ENCODE measurements around the gene AGPAT3.

The AGPAT3 gene

DNA sequence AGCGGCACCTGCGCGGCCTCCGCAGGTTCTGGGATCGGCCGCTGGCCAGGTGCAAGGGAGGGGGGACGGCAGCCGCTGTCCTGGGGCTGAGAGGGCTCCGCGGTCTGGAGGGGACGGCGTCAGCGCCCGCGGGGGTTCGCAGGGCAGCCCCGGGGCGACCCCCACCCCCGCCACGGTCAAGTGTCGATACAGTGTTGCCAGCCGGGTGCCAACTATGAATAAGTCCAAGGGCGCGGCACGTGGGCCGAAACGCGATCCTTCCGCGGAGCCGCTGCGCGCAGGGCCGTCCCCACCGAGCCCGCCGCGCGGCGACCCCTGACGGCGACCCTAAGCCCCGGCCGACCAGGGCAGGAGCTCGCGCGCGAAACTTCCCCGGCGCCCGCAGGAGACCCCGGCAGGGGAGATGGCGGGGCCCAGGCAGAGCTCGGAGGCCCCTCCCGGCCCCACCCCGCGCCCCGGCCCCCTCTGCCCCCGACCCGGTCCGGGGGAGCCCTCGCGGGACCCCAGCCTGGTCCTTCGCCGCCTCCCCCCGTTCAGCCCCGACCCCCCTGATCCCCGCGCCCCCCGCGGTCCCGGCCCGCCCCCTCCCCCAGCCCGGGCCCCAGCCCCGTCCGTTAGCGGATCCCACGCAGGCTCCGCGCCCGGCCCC lies 586 bp upstream of the AGPAT3 start:
- no peak for DNase-seq (ENCODE audit: low read depth, low spot score)

DNA sequence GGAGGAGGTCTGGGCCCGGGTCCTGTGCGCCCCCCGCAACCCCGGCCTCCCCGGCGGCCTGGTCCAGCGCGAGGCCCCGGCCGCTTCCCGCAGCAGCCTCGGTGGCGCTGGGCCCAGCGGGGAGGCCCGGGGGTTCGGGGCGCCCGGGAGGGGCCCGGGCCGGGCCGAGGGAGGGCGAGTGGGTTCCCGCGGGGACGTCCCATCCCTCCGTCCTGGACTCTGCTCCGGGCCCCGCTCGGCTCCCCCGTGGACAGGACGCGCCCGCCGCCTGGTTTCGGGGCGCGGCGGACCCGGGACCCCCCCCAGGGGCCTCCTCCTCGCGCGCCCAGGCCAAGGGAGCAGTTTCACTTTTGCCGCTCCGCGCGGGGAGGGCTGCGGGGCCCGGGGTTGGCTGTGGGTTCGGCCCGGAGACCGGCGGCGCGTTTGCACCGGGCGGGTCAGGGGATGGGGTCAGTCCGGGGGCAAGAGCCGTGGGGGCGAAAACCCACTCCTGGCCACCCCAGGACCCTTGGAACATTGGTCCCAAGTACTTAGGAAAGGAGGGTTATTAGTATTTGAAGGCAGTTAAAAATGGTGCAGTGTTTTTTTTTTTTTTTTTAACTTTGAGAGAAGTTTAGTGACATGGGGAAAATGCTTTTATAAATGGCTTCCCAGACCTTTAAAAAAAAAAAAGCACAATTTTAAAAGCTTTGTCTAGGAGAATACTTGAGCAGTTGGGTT lies 677 bp downstream of the AGPAT3 start:
- no peak for DNase-seq (ENCODE audit: low read depth, low spot score)

DNA sequence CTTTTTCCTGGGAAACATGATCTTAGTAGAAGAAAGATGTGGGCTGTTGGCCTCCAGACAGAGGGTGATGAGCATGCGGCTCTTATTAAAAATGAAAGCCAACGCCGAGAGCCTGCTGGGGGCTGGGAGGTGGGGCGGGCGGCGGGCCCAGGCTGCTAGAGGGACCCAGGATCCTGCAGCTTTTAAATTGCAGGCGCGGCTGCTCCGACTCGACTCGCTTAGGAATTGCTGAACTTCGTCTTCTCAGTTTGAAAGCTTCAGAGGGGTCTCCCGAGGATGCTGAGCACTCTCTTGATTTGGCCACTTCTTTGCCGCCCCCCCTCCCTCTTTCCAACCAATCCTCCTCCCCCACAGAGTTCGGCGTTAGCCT lies 1.2 kb downstream of the AGPAT3 start:
- no peak for DNase-seq (ENCODE audit: low read depth, low spot score)

DNA sequence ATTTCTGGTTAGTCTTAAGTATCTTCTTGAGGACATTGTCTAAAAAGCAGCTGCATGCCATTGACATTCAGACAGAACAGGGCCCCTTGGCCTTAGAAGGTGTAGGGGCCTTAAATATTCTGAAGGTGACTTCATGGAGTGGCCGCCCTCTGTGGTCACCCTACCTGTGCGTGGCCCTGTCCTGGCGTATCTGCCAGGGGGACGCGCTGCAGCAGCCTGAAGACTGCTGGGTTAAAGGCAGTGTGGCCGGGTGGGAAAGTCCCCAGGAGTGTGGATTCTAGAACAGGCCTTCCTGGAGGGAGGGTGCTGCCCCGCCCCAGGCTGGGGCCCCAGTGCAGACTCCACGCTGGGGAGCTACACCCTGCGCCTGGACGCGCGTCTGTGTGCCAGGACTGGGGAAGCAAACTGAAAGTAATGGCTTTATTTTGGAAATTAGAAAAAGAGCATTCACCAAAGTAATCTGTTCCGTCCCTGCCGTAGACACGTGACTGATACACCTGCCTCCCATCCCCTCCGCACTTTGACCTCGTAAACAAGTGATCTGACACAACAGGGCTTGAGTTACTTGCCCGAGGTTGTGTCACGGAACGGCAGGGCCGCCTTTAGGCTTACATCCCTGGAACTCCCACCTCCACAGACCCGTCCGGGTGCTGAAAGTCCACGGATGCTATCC lies 1.8 kb downstream of the AGPAT3 start:
- peak; percentile 31 for DNase-seq (ENCODE audit: low read depth, low spot score)

DNA sequence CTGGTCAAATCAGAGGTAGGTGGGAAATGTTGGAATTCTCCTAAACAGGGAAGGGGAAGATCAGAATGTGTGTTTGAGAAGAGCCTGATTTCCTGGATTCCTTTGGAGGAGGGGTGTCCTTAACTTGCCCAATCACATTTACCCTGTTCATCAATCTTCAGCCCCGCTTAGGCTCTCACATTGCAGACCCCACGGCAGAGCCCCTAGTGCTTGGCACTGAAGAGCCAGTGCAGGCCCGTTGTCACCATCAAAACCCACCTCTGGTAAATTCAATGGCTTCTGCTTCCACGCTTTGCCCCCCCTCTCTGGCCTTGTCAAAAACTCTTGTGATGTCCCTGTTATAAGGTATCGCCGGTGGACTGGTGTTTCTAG lies 2.3 kb downstream of the AGPAT3 start:
- no peak for DNase-seq (ENCODE audit: low read depth, low spot score)

DNA sequence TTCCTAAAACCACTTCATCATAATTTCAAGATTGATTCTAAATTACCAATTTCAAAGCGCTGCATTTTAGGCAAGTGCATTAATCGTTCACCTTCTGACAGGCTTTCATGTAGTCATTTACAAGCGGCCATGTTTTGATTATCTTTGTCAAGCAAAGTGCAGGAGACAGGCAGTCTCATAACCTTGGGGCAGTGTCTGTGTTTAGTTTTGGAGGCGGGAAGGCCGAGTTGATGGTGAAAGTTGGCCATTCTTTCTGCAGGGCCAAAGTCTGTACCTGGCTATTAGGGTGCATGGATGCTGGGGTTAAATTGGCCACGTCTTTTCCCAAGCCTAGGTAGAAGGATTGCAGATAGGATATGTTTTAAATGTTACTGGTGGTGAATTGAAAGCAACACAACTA lies 2.9 kb downstream of the AGPAT3 start:
- DNase-seq (ENCODE audit: low read depth, low spot score), result no peak

DNA sequence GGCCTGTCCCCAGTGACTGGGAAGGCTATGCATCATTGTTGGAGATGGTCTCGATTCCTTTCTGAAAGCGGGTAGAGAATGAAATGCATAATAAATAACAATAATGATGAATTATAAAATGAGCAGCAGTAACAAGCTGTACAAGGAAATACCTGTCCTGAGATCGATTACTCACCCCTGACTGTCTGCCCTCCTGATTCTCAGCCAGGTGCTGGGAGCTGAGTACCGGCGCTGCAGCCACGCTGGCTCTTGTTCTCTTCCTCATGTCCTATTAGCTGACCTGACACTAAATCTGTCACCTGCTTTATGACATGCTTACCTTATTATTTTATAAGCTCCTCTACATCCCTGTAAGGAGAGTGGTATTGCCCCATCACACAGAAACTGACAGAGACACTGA lies 3.4 kb downstream of the AGPAT3 start:
- DNase-seq (ENCODE audit: low read depth, low spot score), result no peak

DNA sequence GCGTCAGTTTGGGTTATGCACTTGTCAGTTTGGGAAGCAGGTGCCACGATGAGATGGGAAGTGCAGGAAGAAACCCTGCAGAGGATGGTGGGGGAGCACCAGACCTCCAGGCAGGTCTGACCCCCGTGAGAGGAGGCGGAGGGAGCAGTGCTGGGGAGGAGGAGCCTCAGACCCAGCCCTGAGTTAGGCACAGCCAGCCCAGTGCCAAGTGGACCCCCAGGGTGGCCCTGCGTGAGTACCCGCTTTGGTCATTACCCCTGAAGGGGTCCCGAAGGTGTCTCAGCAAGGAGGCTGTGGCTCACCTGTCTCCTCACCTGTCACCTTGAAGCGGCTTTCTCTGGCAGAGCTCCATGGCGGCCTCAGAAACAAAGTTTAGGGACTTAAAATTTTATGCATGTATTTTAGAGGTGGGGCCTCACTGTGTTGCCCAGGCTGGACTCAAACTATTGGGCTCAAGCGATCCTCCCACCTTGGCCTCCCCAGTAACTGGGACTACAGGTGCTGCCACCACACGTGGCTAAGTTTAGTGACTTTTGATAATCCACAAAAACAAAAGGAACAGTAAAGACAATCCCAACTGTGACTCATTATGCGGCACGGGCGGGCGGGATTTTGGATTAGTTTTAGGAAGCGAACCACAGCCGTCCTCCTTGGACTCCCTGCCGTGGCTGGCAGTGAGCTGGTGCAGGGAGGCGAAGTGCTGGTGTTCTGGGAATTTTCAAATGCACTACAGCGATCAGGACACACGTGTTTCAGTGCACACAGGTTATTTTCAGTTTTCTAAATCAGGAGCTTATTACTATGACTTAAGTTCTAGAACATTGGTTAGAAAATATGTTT lies 4.7 kb downstream of the AGPAT3 start:
- DNase-seq (ENCODE audit: low read depth, low spot score), result no peak

DNA sequence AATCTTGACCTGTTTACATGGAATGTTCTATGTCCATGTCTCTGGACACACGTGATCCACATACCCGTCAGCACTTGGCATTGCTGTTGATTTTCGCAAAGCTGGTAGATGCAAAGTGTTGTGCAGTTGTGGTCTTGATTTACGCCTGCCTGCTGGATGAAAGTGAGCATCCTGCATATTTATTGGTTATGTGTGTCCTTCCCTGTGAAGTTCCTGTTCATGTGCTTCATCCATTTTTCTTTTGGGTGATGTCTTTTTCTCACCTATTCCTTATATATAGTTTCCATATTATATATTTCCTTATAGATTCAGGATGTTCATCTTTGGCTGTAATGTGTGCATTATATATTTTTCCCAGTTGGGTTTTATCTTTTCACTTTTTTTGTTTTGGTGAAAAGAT lies 6.5 kb downstream of the AGPAT3 start:
- DNase-seq (ENCODE audit: low read depth, low spot score), result no peak

DNA sequence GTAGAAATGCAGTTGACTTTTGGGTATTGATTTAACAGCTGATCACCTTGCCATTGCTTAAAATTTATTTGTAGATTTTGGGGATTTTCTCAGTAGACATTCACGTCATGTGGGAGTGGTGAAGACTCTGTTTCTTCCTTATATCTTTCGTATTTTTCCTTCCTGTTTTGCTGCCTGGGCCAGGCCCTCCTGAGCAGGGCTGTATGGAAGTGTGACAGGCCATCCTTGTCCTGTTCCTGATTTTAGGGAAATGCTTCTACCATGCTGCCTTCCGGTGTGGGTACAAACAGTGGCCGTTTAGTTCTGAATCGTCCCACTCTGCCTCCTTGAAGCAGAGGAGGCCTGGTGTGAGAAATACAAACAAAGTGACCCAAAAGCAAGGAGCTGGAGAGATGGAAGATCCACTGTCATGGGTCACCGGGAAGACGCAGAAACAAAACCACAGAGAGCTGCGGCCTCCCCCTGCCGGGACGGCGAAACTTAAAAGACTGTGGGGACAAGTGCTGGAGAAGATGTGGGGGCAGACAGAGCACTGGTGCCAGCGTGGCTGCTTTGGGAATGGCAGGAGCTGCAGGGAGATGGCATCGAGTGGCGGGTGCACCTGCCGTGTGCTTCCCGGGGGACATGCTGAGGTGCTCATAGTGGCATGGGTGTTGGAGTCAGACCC lies 7.6 kb downstream of the AGPAT3 start:
- DNase-seq (ENCODE audit: low read depth, low spot score), result no peak

DNA sequence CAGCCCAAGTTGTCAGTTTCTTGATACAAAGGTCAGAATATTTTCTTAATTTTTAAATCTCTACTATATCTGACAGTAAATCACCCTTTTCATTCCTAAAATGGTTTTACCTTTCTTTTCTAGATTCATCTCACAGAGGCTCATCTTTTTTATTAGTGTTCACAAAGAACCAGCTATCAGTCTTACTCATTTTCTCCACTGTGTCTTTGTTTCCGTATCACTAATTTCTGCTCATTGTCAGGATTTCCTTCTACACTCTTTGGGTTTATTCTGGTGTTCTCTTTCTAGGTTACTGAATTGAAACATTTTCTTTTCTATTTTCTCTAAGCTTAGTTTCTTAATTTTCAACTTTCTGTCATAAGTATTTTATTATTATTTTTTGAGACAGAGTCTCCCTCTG lies 8.7 kb downstream of the AGPAT3 start:
- DNase-seq (ENCODE audit: low read depth, low spot score), result no peak

DNA sequence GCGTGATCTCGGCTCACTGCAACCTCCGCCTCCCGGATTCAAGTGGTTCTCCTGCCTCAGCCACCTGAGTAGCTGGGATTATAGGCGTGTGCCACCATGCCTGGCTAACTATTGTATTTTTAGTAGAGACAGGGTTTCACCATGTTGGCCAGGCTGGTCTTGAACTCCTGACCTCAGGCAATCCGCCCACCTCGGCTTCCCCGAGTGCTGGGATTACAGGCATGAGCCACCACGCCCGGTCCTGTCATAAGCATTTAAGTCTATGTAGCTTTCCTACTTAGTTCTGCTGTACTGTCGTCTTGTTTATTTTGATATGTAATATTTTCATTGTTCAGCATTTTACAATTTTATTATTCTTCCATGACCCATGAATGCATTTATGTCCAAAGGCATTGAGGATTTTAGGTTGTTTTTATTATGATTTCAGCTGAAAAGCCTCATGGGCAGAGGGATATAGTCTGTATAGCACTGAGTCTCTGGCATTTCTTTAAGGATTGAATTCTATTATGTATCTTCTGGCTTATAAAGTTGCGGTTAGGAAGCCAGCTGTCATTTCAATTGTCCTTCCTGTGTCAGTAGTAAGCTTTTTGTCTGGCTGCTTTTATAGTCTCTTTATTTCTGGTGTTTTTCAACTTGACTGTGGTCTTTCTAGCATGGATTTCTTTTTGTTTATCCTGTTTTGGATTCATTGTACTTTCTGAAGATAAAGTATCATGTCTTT lies 9.2 kb downstream of the AGPAT3 start:
- DNase-seq (ENCODE audit: low read depth, low spot score), result no peak

DNA sequence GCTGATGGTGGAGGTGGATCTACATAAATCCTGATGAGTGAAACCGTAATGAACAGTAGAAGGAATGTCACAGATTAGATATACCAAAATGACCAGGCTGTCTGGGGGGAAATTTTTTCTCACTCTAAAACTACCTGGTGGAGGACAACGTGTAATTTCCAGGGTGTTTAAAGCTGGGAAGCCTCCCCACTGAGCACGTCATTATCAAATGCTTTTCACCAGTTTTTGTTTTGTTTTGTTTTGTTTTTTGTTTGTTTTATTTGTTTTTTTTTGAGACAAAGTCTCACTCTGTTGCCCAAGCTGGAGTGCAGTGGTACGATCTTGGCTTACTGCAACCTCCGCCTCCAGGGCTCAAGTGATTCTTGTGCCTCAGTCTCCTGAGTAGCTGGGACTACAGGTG lies 11.6 kb downstream of the AGPAT3 start:
- DNase-seq (ENCODE audit: low read depth, low spot score), result no peak

DNA sequence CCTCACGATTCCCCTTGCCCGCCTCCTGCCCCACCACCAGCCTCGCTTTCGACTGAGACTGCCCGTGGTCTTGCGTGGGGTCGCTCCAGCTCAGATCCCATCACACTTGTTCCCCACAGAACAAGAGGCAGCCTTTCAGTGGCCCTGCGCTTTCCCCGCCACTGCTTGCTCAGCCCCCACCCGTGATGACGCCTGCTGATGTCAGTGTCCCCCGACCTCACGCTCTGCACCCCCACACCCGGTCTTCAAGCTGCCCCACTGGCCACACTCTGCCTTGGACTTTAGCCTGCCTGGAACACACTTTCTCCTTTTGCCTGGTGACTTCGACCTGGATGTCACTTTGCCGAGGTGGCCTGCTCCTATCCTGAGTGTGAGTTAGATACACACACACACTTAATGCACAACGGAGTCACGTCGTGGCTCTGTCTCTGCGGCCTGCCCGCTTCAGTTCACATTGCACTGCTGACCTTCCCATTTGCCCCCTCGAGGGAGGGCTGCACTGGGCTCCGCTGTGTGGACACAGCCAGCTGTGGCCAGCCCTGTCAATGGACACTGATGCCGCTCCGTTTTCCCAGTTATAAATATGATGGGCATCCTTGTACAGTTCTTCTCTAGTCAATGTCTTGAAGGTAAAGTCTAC lies 13.0 kb downstream of the AGPAT3 start:
- DNase-seq (ENCODE audit: low read depth, low spot score), result no peak

DNA sequence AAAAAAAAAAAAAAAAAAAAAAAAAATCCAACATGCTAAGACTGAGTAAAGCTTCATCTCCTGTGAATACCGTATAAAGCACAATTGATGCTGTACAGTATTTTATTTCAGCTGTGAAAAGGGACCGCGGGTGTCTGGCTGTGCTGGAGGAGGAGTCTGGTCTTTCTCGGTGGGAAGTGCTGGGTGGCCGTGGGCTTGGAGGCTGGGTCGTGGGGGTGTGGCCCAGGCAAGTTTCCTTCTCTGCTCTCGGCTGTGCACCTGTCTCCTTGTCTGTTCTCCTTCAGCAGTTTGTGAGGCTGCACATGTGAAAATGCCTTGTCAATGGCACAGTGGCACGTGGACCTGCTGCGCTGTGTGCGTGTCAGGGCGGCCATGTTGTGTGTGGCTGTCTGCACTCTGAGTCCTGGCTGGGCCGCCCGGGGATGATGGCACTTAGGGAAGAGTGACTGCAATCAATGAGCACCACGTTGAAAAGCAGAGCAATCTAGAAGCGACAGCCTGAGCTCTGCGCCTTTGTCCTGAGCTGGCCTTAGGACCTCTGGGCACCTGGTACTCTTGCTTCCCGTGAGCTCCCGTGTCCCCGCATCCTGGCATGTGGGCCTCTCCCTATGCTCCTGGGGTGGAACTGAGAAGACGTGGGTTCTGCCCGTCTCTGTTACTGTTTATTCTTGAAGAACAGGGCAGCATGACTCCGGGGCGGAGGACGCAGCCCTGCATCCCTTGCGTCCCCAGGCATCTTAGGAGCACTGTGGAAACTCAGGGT lies 14.5 kb downstream of the AGPAT3 start:
- no peak for DNase-seq (ENCODE audit: low read depth, low spot score)

DNA sequence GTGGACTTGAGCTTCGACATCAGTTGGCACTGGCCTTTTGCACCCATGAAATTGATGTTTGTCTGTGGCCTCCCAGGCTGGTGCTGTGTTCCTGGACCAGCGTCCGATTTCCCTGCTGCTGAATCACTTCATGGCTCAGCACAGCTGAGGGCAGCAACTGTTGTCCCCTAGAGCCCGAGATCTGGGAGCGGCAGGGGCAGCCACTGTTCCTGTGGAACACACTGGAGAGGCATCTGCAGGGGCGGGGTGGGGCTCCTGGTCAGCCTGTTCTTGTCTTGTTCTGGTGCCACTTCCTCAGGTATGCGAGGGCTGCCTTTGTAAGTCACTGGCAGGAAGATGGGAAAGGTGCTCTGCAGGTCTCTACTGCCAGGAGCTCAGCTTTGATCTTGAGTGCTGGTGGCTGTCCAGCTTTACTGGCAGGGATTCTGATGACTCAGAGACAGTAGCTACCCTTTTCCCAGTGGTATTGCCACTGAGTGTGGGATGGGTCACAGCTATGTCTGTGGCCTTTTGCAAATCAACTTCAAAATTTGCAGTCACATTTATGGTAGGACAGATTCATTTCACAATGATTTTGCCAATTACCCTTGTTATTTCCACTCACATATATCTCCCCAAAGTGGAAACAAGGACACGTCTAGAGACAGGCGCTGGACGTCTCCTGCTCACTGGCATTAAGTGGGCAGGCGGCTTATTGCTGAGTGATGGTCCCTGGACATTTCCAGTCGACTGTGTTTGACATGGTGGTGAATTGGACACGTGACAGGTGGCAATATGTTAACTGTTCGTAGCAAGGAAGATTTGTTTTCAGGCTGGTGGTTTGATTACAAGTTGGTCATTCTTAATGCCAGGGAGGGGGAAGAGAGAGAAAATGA lies 15.3 kb downstream of the AGPAT3 start:
- no peak for DNase-seq (ENCODE audit: low read depth, low spot score)

DNA sequence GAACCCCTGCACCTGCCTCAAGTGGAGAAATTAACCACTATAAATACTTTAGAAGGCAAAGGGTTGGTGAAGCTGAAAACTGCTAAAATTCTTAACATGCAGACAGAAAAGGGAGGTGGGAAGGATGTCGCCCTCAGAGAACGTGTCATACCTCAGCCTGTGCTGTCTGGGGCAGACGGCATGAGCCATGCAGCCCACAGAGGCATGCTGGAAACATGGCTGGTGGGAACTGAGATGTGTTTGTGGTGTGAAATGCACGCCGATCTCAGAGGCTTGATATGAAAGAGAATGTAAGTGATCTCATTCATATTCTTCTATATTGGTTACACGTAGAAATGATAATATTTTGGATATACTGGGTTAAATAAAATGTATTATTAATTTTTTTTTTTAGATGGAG lies 16.3 kb downstream of the AGPAT3 start:
- DNase-seq (ENCODE audit: low read depth, low spot score), result no peak

DNA sequence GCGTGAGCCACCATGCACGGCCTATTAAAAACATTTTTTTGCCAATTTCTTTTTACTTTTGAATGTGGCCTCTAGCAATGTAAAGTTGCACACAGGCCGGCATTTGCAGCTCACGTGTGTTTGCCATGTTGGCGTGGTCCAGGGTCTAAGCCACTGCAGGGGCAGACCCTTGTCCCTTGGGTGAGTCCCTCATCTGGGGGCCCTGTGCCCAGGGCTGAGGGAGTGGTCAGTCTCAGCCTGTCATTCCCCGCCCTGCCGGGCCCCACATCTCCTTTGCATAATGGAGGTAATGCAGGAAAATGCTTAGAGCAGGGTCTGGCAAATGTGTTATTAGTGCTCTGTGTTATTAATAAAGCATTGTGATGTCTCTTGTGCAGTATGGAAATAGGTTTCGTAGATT lies 16.9 kb downstream of the AGPAT3 start:
- no peak for DNase-seq (ENCODE audit: low read depth, low spot score)

All from activated CD4-positive, CD25-positive, alpha-beta regulatory T cell treated with anti-CD3 and anti-CD28 coated beads, Interleukin-2, amount 50 U/mL, for 16 hours (primary cell).